HG03439 (cell line): ENCODE measurements around the gene COL6A1.

Experiments used
- ATAC-seq: cut with Tn5 transposase; IDR thresholded peaks from one replicate; pipeline ENCODE4 v1.9.1; 2021; ENCODE audit warnings: mild to moderate bottlenecking, moderate library complexity; ENCODE audit not compliant: unreplicated experiment

COL6A1 gene

GRCh38 chr21:45981151-45982091 lies at the start of gene COL6A1:
Gene COL6A1 (plus strand): TSS chr21:45981770. CDS start chr21:45981851, 81 bp downstream.
- no peak for ATAC-seq

- no peak for ATAC-seq
These were observed 48.6 kb upstream of the COL6A1 start for GRCh38 chr21:45932922-45933502.

GRCh38 chr21:45934085-45934484 lies 47.5 kb upstream of the COL6A1 start:
- ATAC-seq, result no peak

- ATAC-seq, result no peak
These were observed 47.0 kb upstream of the COL6A1 start for GRCh38 chr21:45934554-45934953.

GRCh38 chr21:45935628-45936027 lies 45.9 kb upstream of the COL6A1 start:
- ATAC-seq, result no peak

GRCh38 chr21:45937721-45938452 lies 43.7 kb upstream of the COL6A1 start:
- no peak for ATAC-seq

- ATAC-seq, result no peak
These were observed 43.2 kb upstream of the COL6A1 start for GRCh38 chr21:45938453-45938755.

GRCh38 chr21:45938811-45939520 lies 42.6 kb upstream of the COL6A1 start:
- no peak for ATAC-seq

- no peak for ATAC-seq
These were observed 42.0 kb upstream of the COL6A1 start for GRCh38 chr21:45939521-45940045.

GRCh38 chr21:45940091-45940490 lies 41.5 kb upstream of the COL6A1 start:
- ATAC-seq, result no peak

GRCh38 chr21:45940621-45941337 lies 40.8 kb upstream of the COL6A1 start:
- no peak for ATAC-seq

GRCh38 chr21:45941338-45941710 lies 40.2 kb upstream of the COL6A1 start:
- no peak for ATAC-seq

- no peak for ATAC-seq
These were observed 39.6 kb upstream of the COL6A1 start for GRCh38 chr21:45941717-45942546.

GRCh38 chr21:45942755-45943629 lies 38.6 kb upstream of the COL6A1 start:
- no peak for ATAC-seq

- ATAC-seq, result no peak
These were observed 37.7 kb upstream of the COL6A1 start for GRCh38 chr21:45943630-45944540.

- no peak for ATAC-seq
These were observed 37.0 kb upstream of the COL6A1 start for GRCh38 chr21:45944601-45945000.

- no peak for ATAC-seq
These were observed 36.3 kb upstream of the COL6A1 start for GRCh38 chr21:45945066-45945867.
